Colon (tissue), 2 donors: Measurements from ENCODE around the gene DAB1.

Source experiments
- FAIRE-seq: peaks from 2 replicates; lab custom pipeline; 2012; peaks lifted over from hg19 to GRCh38; lab: Jason Lieb, UNC
- donor health status: control.
- donor health status: control.

DAB1 gene

DNA sequence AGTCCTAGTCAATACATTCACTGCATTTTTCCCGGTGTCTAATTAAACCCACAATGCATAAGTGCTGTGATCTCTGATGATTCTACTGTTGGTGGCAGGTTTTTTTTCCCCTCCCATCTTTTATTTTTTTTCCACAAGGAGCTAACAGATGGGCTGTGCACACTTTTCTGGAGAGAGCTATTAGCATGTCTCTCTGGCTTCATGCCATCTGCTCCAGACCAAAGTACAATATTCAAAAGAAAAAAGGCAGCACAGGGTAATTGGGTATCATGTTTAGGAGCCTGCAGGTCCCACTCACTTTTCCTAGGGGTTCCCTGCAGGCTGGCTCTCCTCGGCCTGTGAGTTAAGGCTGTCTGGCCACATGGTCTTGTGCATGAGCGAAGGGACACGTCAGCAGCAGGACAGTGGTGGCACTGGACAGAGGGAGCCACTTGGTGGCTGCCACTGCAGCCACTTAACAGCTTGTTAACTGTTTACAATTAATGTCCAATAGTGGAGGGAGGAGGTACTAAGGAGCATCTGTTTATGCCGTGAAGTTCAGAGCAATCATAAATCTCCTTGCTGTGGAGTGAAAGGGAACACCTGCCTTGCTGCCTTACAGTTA is 404.5 kb downstream of the DAB1 start:
- no peak for FAIRE-seq

DNA sequence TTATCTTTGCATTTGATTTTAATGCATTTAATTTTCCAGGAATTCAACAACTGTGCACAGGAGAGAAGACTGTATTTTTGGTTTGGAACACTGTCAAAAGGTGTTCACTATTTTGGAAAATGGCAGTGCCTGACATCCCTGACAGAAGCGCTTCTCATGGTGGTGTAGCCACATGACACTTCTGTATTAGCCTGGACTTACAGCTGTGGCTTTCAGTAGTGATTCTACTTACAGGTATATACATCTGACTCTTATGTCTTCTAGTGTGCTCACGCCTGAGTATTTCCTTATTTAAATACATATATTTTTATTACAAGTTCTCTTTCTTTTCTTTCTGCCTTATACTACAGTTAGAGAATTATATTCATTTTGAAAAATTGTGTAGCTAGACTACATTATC is 405.7 kb downstream of the DAB1 start:
- no peak for FAIRE-seq

DNA sequence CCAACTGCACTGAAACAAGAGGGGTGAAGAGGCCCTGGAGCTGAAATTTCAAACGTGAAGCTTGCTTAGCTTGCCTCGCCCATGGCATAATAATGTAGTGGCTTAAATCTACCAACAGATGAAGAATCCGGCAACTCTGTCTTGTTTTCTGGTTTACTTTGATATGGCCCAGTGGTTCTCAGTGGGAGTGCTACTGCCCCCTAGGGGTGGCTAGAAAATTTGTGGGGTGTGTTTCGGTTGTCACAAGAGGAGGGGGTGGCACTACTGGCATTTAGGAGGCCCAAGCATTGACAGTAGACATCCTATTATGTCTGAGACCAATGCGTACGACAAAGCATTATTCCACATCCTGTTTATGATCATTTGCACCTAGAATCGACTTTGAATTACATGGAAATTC is 406.1 kb downstream of the DAB1 start:
- FAIRE-seq = no peak

DNA sequence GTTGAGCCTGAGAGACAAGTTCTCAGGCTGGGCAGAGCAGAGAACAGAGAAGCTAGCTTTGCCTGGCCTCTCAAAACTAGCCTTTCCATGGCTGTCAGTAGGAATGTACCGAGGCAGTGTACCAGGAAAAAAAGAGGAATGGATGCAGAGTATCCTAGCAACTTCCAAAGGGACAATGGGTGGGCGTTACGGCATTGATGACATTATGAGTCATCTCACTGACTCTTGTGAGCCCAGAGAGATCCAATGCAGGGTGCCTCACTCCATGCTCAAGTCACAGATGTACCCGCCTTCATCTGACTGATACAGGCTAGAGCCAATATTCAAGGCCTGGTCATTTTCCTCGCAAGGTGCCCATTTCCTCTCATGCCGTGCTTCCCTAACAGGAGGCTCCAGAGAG is 406.7 kb downstream of the DAB1 start:
- FAIRE-seq = no peak

DNA sequence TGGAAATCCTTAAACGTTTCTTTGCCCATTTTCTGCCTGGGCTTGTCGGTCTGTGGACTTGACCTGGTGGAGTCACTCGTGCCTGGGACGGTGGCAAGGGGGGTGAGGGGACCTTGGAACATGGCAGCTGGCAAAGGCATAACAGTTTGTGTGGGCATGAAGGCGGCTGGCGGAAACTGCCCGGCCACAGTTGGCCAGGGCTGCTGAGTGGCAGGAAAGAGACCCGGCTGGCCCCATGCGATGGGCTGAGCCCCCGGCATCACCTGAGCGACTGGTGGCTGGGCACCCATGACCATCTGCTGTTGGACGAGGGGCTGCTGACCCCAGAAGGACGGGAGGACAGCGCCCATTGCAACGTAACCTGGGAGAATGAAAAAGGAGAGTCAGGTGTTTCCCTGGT is 408.8 kb downstream of the DAB1 start:
- FAIRE-seq = no peak

DNA sequence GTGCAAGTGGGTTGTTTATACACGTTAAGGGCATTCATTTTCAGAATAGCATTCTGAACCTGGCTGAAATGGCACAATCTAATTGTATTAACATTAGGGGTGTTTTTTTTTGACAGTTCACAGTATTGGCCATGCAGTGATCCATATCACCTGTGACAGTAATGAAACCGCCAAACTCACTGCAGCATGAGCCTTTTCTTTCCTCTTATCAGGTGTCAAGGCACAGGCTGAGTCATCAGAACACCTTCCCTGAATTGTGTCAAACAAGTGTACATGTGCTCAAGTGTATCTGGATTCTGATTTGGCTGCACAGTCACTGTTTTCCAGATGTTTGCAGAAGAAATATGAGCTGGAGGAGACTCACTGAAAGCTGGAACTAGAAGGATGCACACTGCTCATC is 410.3 kb downstream of the DAB1 start:
- no peak for FAIRE-seq

DNA sequence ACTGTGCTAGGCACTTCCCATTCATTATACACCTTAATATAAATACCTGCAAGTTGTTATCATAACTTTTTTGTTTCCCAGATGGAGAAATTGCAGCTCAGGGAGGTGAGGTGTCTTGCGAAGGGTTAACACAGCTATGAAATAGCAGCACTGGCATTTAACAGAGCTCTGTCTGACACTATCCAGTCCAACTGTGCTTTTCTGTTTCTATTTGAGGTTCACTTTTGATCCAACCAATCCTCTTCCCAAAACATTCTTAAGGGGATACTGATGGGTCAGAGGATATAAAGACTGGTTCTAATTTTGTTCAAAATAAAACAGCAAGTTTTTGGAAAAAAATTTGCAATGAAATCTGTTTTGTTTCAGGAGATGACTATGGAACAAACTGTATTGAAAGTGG is 411.5 kb downstream of the DAB1 start:
- no peak for FAIRE-seq

DNA sequence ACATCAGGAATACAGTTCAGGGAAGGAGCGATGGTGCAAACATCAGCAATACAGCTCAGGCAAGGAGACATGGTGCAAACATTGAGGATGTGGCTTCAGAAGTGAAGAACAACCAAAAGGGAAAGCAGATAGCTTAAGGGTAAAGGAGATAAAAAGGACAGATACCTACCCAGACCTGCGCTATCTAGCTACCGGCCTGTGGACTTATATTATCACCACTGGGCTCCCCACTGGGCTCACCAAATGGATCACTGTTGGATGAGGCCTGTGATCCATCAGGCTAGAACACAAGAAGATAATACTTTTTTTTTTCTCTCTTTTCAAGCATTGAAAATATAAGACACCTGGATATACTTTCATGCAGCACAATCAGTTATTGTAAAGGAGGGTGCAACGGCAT is 413.3 kb downstream of the DAB1 start:
- no peak for FAIRE-seq

DNA sequence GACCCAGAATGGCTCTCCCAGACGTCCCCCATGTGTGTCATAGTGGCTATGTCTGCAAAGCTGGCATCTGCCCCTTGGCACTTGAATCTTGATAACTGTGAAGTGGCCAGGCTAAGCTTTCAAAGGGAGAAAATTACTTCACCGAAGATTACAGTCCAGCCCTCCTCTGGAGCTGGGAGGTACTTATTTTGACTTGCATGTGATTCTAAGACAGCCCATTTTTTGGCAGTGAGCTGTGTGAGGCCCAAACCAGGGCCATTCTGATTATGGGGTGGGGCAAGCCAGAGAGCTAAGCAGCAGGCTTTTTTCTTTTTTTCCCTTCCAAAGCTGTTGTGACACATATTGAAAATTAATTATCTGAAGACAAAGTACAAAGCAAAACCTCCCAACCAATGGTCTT is 415.9 kb downstream of the DAB1 start:
- no peak for FAIRE-seq

DNA sequence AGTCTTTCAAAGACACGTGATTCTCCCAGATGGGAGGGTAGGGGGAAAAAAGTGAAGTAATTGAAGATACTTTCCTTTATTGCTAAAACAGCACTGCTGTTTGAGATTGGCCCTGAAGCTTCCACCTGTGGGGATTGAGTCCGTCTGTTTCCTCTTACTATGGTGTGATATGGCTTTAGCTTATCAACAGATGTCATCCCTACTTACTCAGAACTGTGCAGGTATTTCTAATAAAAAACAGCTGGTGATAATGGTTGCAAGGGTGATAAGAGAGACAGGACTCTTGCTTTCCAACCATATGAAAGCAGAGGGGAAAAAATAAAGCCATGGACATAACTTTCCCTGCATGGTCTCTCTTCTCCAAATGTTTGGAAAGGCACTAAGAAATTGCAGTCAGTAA is 416.4 kb downstream of the DAB1 start:
- no peak for FAIRE-seq

DNA sequence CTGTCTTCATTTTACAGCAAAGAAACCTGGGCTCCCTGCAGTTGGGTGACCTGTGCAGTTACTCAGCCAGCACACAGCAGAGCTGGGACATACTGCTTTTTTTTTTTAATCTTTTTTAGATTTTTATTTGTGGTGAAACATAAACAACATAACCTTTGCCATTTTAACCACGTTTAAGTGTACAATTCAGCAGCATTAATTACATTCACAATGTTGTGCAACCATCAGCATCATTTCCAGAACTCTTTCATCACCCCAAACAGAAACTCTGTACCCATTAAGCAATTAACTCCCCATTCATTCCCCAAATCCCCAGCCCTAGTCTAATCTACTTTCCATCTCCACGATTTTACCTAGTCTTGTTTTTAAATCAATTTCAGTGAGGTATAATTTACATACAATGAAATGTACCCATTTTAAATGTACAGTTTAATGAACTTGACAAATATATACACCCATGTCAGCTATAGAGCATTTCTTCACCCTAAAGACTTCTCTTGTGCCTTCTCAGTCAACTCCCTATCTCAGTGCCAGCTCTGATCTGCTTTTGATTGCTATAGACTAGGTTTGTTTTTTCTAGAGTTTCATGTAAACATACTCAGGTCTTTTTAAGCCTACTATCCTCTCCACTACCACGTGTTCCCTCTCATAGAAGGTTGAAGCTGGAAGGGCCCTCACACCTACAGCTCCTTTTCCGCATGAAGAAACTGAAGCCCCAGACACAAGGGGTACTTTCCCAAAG is 420.3 kb downstream of the DAB1 start:
- no peak for FAIRE-seq

DNA sequence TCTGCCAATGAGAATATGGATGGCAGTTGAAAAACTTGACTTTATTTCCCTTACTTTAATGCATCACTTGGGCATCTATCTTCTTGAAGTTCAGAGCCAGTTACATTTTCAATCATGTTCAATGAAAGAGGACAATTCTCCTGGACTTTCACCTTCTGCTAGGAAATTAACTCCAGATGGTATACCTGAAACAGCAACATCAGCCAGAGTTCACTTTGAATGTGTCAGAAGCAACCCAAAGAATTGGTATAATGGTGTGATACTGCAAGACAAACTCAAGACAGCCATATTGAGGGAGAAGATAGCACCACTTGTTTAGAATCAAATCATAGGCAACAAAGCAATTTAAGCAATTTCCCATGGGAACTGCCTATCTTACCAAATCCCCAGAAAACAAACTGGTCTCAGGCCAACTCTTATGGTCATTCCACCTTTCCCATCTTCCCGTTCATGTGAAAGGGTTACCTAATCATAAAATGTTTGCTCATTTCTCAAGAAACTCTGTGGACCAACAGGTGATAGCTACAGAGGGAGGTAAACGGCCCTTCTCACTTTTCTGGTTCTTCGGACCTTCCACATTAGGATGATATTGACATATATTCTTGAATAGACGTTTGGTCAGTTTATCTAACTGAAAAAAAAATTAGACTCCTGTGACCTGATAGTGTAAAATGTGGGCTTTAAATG is 428.3 kb downstream of the DAB1 start:
- FAIRE-seq = no peak

DNA sequence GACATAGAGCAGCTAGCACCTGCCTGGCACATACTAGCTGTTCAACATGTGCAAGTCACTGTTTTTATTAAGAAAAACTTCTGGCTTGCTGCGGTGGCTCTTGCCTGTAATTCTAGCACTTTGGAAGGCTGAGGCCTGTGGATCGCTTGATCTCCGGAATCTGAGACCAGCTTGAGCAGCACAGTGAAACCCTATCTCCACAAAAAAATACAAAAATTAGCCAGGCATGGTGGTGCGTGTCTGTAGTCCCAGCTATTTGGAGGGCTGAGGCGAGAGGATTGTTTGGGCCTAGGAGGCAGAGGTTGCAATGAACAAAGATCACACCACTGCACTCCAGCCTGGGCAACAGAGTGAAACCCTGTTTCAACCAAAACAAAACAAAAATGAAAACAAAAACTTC is 430.4 kb downstream of the DAB1 start:
- FAIRE-seq = no peak

DNA sequence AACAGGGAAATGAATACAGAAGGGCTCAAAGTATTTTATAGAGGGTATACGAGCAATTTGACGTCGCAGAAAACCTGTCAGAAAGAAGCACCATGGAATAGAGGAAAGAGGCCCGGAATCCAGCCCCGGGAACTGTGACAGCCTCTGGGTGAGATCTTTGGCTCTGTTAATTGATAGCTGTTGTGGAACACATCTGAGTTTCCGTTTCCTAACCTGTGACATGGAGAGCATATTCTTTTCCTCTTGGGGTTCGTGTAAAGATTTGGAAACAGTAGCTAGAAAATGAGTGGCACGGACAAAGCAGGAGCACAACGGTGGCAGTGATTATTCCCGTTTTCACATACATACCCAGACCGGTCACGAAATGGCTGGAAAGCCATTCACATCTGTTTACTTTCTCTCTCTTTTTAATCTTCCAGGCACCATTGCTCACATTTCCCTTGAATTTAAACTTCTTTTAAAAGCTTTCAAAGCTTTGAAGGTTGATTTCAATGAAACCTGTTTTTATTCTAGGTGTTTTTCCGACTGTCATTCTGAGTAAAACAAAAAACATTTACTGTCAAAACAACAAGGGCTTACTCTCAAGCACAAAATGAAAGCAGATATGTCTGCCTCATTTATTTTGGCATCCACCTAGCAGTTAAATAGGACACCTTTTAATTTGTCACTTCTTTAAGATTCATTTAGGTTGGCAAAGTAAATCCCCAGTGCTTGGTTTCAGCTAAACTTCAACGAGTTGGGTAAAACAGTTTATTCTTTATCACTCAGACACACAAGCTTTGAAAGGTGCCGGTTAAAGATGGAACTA is 431.3 kb downstream of the DAB1 start:
- no peak for FAIRE-seq

DNA sequence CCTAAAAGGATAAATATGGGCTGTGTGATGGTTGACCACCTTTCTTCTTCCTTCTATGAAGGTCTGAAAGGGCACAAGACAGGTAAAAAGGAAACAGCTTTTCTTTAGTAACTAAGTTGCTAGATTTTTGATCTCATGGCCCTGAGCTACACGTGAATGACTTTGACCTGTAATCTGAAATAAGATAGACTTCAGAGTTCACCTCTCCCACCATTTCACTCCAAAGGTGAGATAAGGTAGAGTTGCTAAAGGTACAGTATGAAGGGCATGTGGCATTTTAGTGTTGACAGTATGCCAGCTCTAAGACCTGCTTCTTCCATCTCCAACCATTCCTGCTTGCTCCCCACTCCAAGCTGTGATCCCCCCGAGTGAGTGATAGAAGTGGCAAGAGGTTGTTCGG is 432.3 kb downstream of the DAB1 start:
- FAIRE-seq = no peak

DNA sequence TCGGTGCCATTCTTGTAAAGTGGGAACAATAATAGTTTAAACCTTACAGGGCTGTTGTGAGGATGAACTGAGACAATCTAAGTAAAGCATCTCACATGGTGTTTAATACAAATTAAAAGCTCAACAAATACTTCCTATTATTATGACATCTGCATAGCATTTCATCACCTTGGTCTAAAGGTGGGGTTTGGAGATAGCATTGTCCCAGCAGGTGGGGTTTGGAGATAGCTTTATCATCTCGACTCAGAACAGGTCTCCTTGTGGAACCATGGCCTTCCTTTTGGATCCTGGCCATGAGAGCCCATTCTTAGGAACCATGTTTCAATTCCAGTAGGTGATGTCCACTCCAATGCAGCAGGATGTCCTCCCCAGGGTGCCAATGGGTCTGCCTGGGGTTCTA is 437.5 kb downstream of the DAB1 start:
- no peak for FAIRE-seq

DNA sequence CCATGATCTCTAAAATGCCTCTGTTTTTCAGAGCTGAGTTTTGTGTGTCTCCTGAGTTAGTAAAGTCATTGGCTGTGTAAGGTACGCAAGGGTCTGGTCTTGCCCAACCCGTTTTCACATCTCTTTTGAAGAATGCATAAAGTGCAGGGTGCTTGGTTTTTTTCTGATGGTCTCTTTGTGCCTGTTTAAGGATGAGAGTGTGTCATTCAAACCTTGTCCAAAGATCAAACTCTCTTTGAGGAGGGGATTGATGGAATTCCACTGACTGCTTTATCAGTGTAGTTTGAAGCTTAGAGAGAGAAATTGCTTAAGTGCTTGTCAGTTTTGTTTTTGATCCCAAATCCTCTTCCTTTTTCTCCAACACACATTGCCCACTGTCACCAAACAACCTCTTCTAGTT is 438.0 kb downstream of the DAB1 start:
- no peak for FAIRE-seq

DNA sequence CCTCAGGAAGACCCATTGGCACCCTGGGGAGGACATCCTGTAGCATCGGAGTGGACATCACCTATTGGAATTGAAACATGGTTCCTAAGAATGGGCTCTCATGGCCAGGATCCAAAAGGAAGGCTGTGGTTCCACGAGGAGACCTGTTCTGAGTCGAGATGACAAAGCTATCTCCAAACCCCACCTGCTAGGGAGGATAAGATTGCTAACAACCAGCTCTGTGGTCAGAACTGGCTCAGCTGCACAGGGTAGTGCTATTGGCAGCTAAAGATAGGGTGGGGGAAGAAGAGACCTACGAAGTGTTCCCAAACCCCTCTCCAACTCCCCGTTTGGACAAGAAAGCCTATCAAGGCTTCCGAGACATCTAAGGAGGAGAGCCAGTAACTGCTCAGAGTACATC is 440.4 kb downstream of the DAB1 start:
- no peak for FAIRE-seq

DNA sequence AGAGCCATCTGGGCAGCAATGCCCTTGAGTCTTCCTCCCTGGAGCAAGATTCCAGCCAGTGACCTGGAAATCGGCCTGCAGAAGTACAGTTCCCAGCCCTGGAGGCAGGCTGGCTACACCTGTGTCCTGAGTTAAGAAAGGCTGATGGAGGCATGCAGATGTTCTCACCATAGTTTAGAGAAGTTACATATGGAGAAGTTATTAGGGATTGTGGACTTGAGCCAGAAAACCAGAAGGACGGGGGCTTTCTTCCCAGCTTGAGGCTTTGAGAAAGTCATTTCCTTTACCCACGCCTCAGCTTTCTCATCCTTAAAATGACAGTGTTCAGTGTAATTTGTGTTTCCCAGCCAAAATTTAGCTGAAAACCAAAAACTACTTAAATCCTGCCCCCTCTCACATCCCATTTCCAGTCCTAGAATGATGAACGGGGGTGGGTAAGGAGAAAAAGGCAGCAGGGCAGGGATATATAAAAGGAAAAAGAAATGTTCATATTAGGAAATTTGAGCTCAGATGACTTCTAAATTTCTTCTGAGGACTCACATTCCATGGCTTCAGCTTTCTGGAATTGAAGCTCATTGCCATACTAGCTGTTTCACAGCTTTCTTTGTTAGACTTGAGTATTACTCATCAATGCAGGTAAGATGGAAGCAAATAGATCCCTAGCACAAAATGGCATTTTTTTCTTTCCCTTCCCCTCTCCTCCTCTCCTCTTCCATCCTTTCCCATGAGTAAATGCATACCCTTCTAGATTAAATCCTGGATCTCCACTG is 443.7 kb downstream of the DAB1 start:
- FAIRE-seq = no peak

DNA sequence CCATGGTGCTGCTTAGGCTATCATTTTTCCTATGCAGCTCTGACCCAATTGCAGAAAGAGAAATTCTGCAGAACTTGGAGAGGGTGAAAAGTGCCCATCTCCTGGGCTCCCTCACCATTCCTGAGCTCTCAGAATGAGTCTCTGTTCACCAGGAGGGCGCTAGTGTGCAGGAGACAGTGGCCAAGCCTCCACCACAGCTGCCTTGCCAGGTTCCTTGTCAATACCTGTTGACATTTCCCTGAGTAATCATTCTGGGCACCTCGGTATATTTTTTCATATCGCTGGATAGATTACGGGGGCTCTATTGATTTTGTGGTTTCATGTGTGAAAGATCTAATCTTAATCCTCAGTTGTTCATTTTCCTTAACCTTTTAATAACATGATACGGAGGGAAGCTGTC is 445.0 kb downstream of the DAB1 start:
- FAIRE-seq = no peak

DNA sequence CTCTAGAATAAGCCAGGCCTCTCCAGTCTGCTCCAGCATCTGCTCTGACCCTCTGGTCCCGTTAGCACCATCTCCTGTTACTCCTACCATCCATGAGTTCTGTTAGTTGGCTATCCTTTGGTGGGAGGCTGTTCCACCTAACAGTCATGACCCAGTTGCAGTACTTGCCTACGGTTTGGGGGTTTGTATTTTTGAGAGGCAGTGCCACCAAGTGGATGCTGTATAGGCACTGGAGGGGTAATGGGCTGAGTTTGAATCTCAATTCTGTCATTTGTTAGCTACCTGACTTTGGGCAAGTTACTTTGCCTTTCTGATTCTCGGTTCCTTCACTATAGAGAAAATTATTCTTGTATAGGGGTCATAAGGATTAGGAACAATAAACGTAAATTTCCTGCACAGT is 445.9 kb downstream of the DAB1 start:
- FAIRE-seq = no peak

DNA sequence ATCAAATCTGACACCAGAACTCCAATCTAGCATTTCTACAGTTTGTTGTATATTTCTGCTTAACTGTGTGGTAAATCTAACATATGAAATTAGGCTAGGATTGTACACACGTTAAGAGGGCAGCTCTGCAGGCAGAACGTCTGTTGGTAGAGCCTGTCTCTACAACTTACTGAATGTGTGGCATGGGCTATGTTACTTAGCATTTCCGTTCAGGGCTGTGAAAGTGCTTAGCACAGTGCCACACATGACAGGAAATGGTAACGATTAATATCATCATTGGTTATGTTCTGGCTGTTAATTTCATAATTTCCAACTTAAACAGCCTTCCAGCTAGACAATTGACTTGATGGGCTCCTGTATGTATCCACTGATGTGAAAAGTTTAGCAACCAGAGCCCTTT is 448.4 kb downstream of the DAB1 start:
- no peak for FAIRE-seq
